GM15510 (cell line): ENCODE results near the gene PRODH.

ENCODE experiments used
- POLR2A ChIP-seq: IDR thresholded peaks from 3 replicates; pipeline ENCODE4 v1.6.1; 2011; ENCODE audit warnings: borderline replicate concordance; ENCODE audit not compliant: insufficient read length; ENCODE audit errors: extremely low read depth

Gene PRODH

GRCh38 chr22:18970176-18970947, 34.3 kb upstream of the PRODH start:
- TF ChIP-seq POLR2A: no peak

DNA sequence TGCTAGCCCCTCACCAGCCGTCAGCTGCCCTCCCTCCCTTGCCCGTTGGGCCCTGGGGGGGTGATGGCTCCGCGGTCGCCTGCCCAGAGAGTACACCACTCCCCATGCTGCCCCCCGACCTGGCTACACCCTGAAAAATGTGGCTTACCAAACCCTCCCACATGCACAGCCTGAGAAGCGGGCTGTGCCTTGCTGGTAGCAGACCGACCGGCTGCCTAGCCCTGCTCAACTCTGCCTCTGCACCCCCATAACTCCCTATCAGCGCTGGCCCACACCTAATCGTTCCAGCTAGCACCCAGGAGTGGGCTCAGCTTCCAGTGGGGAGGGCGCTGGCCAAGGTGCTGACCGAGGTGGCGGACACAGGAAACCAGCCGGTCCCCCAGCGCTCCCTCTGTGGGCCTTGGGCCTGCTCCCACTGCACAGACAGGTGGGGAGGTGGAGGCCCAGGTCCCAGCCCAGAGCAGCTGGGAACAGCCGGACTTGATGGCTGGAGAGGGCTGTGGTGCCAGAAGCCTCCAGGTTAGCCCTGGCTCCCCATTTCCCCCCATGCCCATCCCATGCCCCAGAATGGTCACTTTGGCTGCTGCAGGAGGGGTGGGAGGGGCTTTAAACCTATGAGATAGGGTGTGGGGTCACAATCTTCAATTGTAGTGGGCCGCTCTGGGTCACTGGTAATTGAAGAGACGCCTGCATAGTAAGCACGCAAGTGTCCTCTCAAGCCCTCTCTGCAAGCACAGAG, 32.1 kb upstream of the PRODH start:
- no peak for TF ChIP-seq POLR2A

- TF ChIP-seq POLR2A: no peak
Measured at GRCh38 chr22:18966748-18967147, 30.7 kb upstream of the PRODH start.

DNA sequence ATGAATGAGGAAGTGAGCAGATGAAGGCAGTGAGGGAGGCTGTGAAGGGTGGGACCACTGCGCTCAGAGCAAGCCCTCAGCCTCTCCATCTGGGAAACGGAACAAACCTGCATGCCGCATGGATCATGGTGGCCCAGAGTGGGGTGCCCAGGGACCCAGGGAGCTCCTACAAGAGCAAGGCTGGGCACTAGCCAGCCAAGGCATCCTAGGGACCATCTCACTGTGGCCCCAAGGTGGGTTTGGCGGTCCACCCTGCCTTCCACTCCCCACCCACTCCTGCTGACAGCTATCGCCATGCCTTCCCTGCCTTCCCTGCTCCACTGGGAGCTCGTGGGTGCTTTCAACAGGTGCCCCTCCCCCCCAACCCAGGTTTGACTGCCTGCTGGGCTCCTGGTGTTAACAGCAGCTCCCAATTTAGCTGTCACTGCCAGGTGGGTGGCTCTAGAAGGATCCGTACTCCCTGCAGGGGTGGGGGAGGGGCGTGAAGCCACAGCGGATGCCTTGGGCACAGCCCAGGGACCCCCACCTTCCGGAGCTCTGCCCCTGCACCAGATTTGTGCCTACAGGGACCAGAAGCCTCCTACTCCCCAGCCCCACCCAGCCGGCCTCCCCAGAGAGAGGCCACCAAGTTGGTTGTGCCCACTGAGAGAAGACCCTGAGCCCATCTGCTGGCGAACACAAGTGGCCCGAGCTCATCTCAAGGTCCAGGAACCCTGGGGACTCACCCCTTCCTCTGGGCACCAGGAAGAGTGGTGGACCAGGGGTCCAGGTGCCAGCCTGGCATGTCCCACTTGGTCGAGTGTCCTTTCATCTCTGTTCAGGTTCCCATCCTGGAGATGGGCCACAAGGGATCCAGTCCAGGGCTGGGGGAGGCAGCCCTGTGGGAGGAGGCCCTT, 29.7 kb upstream of the PRODH start:
- TF ChIP-seq POLR2A: no peak

GRCh38 chr22:18962308-18962635, 26.2 kb upstream of the PRODH start:
- no peak for TF ChIP-seq POLR2A

DNA sequence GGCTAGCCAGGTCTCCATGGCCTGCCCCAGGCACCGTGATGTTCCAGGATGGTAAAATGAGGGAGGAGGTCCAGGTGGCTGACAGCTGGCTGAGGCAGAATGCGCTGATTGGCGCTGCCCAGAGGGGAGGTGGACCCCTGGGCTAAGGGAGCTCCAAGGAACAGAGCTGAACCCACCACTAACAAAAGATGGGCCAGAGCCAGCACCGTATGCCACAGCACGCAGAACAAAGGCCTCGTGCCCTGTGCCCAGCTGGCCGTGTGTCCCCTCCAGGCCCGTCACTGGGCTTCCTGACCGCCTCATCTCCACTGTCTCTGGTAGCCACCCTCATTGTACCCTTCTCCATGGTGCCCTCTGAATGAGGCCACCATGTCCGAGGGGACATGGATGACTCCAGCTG, 19.6 kb upstream of the PRODH start:
- no peak for TF ChIP-seq POLR2A

DNA sequence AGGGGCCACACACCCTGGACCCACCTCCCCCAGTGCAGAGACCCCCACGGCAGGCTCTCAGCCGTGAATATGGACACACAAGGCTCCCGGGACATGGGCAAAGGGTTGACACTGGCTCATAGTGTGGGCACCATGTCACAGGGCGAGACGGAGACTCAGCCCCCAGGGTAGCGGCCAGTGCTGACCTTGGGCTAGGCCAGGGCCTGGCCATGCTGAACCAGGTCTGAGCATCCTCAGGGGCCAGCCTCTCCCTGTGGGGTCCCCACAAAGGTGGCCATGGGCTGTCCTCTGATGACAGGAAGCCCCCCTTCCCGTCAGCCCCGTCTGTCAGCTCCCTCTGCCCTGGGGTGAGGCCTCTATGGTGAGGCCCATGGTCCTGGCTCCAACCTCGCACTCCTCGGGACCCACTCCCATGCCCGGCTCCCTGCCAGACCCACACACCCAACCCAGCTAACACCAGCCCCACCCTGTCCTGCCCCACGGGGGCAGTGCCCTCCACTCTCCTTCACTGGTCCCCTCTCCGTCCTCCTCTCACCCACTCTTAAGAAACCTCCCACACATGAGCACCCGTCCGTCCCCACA, 19.0 kb upstream of the PRODH start:
- no peak for TF ChIP-seq POLR2A

- no peak for TF ChIP-seq POLR2A
Measured at GRCh38 chr22:18952022-18952421, 15.9 kb upstream of the PRODH start.

DNA sequence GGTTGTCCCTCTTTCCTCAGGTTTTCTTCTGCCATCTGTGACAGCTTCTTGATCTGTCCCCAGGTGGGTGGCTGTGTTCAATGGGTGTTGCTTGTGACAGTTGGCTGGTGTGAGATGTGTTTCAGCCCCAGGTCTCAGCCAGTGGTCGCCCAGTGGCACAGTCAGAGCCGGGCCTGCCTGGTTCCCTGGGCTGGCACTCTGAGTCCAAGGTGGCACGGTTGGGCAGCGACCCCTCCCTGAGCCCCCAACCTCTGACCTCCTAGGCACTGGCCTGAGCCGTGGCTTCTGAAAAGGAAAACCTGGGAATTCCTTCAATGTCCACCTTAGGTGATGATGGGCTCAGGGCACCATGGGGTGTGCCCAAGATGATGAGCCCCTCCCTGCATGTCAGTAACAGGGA, 14.0 kb upstream of the PRODH start:
- no peak for TF ChIP-seq POLR2A

- no peak for TF ChIP-seq POLR2A
Measured at GRCh38 chr22:18947905-18948304, 11.8 kb upstream of the PRODH start.

- TF ChIP-seq POLR2A: no peak
Measured at GRCh38 chr22:18933914-18934313, 2.2 kb downstream of the PRODH start.

GRCh38 chr22:18931905-18932652, 4.0 kb downstream of the PRODH start:
- TF ChIP-seq POLR2A: no peak

- TF ChIP-seq POLR2A: no peak
Measured at GRCh38 chr22:18929459-18929858, 6.6 kb downstream of the PRODH start.

GRCh38 chr22:18927573-18927972, 8.5 kb downstream of the PRODH start:
- TF ChIP-seq POLR2A: no peak
